Measurements from ENCODE around the gene IFFO2. TPM values are rescaled to one million over a fixed set of nuclear protein-coding genes. Genes with fewer than 3 reads are reported as not detected.

The IFFO2 gene
- total and polyA plus RNA-seq, 8 donors, result 13.9 to 38.4 (median 24.3) TPM

GRCh38 chr1:18962121-18962721 is 5.7 kb upstream of the IFFO2 start:
- H3K4me3 ChIP-seq, result no peak overlapping the region
- WGBS, 2 donors, result 60 to 64% methylated on average over 9 of the region's 9 CpGs
- H3K4me1 ChIP-seq, result peaks cover 0 to 17% (median 7%) of the 10 kb centered on the region in 3 donors
- peak overlapping the region; percentile 48 to 77 (median 58) for H3K27ac ChIP-seq
- H3K9me3 ChIP-seq, result no peaks in the 10 kb centered on the region
- ATAC-seq (peak; percentile 28 to 55 (median 42)), FAIRE-seq (no peak), DNase-seq (peak in 1 of 6 donors; percentile 56)
- TF ChIP-seq, protein P1, sequence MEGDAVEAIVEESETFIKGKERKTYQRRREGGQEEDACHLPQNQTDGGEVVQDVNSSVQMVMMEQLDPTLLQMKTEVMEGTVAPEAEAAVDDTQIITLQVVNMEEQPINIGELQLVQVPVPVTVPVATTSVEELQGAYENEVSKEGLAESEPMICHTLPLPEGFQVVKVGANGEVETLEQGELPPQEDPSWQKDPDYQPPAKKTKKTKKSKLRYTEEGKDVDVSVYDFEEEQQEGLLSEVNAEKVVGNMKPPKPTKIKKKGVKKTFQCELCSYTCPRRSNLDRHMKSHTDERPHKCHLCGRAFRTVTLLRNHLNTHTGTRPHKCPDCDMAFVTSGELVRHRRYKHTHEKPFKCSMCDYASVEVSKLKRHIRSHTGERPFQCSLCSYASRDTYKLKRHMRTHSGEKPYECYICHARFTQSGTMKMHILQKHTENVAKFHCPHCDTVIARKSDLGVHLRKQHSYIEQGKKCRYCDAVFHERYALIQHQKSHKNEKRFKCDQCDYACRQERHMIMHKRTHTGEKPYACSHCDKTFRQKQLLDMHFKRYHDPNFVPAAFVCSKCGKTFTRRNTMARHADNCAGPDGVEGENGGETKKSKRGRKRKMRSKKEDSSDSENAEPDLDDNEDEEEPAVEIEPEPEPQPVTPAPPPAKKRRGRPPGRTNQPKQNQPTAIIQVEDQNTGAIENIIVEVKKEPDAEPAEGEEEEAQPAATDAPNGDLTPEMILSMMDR (IDR thresholded peaks at IDR 0.05), result no peak
- intact Hi-C loops (cut with DNase I), result no loop called here
- H3K36me3 ChIP-seq, result no peaks in the 10 kb centered on the region
- no peaks in the 10 kb centered on the region for H3K27me3 ChIP-seq

GRCh38 chr1:18960821-18961220 is 4.3 kb upstream of the IFFO2 start:
- DNase-seq, result no peak
- TF ChIP-seq, protein P1 (IDR thresholded peaks at IDR 0.05), result no peak
- no peaks in the 10 kb centered on the region for H3K36me3 ChIP-seq
- H3K27me3 ChIP-seq, result no peaks in the 10 kb centered on the region
- peaks cover 0 to 17% (median 7%) of the 10 kb centered on the region in 3 donors for H3K4me1 ChIP-seq
- 61 to 73% methylated on average over 3 of the region's 3 CpGs for WGBS, 2 donors
- FAIRE-seq, result no peak
- intact Hi-C loops (cut with DNase I), result no loop called here
- ATAC-seq, result no peak
- no peaks in the 10 kb centered on the region for H3K9me3 ChIP-seq
- no peak overlapping the region for H3K4me3 ChIP-seq
- H3K27ac ChIP-seq, result no peak overlapping the region

DNA sequence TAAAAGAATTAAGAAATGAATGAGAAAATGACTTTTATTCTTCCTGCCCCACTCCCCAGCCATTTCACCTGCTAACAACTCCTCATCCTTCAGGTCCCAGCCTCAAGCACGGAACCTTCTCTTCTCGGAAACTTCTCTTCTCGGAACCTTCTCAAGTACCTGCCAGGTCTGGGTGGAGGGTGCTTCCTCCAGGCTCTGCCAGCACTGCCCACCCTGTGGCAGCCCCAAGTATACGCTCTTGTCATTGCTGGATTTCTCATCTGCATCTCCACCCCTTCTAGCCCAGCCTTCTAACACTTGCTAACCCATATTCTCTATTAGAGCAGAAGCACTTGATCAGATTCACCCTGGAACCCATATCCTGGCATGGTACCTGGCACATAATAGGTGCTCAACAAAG is 3.9 kb upstream of the IFFO2 start:
- Histone ChIP-seq H3K4me1 (peaks cover 0 to 17% (median 7%) of the 10 kb centered on the region in 3 donors), H3K4me3 (no peak overlapping the region), H3K36me3 (no peaks in the 10 kb centered on the region), H3K9me3 (no peaks in the 10 kb centered on the region), H3K27ac (no peak overlapping the region), H3K27me3 (no peaks in the 10 kb centered on the region)
- FAIRE-seq (no peak), ATAC-seq (no peak), DNase-seq (no peak)
- TF ChIP-seq, protein P1 (IDR thresholded peaks at IDR 0.05), result no peak
- intact Hi-C loops (cut with DNase I), result no loop called here
- WGBS, 2 donors, result 97 to 99% methylated on average over 4 of the region's 4 CpGs

GRCh38 chr1:18959591-18959990 is 3.1 kb upstream of the IFFO2 start:
- intact Hi-C loops (cut with DNase I), result loop anchor here in 1 of 3 donors (10.0 kb wide), 1 partner anchor 55 kb away; the partner anchor contains the start of gene ALDH4A1
- H3K4me1 ChIP-seq, result peaks cover 0 to 17% (median 7%) of the 10 kb centered on the region in 3 donors
- 76 to 79% methylated on average over 4 of the region's 4 CpGs for WGBS, 2 donors
- H3K4me3 ChIP-seq, result no peak overlapping the region
- FAIRE-seq (no peak), DNase-seq (no peak), ATAC-seq (no peak)
- TF ChIP-seq, protein P1 (IDR thresholded peaks at IDR 0.05), result no peak
- H3K27ac ChIP-seq, result no peak overlapping the region
- no peaks in the 10 kb centered on the region for H3K9me3 ChIP-seq
- H3K27me3 ChIP-seq, result no peaks in the 10 kb centered on the region
- H3K36me3 ChIP-seq, result no peaks in the 10 kb centered on the region

Measured in pancreas (tissue), 10 donors.